SK-N-SH (cell line): ENCODE measurements around the gene CPEB3.

Source experiments
- POLR2AphosphoS5 ChIP-seq: IDR thresholded peaks from 2 replicates; pipeline ENCODE4 v1.6.1; 2012; ENCODE audit warnings: low read depth, low read length
- TF ChIP-seq, protein P1 (sequence below): fragments of 200-600 bp; sonication (generic); IDR thresholded peaks from 2 replicates; pipeline ENCODE4 v1.6.1; 2017; ENCODE audit warnings: antibody characterized with exemption, mild to moderate bottlenecking, moderate library complexity

DNA sequence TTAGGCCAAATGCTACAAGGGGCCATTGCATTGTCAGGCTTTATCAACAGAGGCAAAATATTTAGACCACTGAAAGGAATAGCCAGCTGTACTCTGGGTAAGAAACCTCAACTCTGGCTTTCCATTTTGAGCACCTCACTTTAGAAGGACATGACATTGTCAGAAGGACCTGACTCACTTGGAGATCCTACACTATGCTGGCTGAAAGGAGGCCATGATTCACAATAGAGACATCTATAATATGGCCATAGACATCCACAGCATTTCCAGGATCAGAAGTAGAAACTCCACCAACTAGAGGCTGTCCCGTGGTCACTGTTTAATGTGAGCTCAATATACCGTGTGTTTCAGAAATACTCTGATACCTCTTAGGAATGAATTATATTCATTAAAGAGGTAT is 226.4 kb downstream of the CPEB3 start:
- no peak for TF ChIP-seq POLR2AphosphoS5
- TF ChIP-seq, protein P1, sequence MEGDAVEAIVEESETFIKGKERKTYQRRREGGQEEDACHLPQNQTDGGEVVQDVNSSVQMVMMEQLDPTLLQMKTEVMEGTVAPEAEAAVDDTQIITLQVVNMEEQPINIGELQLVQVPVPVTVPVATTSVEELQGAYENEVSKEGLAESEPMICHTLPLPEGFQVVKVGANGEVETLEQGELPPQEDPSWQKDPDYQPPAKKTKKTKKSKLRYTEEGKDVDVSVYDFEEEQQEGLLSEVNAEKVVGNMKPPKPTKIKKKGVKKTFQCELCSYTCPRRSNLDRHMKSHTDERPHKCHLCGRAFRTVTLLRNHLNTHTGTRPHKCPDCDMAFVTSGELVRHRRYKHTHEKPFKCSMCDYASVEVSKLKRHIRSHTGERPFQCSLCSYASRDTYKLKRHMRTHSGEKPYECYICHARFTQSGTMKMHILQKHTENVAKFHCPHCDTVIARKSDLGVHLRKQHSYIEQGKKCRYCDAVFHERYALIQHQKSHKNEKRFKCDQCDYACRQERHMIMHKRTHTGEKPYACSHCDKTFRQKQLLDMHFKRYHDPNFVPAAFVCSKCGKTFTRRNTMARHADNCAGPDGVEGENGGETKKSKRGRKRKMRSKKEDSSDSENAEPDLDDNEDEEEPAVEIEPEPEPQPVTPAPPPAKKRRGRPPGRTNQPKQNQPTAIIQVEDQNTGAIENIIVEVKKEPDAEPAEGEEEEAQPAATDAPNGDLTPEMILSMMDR = no peak
